ENCODE results near the gene DCHS1.

DNA sequence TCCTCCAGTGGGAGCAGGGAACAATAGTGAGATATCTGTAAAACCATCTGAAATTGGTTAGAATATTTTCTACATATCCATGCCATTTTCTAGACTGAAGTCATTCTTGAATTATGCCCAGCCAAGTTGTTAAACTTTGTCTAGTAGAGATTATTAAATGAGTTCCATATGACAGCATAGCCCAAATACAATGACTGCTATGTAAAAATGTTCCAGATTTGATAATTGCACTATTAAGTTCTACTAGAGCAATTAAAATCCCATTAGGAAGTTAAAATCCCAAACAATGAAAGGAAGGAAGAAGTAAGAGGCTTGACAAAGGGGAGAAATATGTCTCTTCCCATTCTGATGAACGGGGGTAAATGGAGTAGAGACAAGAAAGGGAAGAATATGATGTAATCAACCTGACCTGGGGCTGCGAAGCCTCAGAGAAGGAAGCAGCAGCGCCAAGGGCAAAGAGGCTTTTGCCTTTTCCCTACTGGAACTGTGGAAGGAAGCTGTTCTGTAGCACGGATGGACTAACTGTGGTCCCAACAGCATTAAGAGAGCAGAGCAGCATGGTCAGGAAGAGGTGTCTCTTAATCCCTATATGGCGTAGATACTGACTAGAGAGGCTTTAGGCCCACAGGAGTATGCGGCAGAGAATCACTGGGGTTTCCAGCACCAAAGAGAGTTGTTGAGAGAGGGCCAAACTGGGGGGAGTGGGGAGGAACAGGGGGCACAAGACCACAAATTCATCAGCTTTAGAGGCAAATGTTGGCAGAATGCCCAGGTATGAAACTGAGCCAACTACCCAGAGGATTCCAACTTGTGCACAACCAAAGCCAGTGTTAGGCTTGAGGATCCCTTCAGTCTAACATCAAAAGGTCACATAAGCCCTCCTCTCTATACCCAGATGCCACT lies 78.9 kb downstream of the DCHS1 start:
- TF ChIP-seq, protein P1, sequence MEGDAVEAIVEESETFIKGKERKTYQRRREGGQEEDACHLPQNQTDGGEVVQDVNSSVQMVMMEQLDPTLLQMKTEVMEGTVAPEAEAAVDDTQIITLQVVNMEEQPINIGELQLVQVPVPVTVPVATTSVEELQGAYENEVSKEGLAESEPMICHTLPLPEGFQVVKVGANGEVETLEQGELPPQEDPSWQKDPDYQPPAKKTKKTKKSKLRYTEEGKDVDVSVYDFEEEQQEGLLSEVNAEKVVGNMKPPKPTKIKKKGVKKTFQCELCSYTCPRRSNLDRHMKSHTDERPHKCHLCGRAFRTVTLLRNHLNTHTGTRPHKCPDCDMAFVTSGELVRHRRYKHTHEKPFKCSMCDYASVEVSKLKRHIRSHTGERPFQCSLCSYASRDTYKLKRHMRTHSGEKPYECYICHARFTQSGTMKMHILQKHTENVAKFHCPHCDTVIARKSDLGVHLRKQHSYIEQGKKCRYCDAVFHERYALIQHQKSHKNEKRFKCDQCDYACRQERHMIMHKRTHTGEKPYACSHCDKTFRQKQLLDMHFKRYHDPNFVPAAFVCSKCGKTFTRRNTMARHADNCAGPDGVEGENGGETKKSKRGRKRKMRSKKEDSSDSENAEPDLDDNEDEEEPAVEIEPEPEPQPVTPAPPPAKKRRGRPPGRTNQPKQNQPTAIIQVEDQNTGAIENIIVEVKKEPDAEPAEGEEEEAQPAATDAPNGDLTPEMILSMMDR (IDR thresholded peaks at IDR 0.05), result no peak
- no peak for TF ChIP-seq POLR2A (IDR thresholded peaks at IDR 0.05)
- TF ChIP-seq POLR2AphosphoS5 (IDR thresholded peaks at IDR 0.05), result no peak

Data from upper lobe of left lung (tissue), 4 donors.